Measurements from ENCODE around the gene NFIC.

DNA sequence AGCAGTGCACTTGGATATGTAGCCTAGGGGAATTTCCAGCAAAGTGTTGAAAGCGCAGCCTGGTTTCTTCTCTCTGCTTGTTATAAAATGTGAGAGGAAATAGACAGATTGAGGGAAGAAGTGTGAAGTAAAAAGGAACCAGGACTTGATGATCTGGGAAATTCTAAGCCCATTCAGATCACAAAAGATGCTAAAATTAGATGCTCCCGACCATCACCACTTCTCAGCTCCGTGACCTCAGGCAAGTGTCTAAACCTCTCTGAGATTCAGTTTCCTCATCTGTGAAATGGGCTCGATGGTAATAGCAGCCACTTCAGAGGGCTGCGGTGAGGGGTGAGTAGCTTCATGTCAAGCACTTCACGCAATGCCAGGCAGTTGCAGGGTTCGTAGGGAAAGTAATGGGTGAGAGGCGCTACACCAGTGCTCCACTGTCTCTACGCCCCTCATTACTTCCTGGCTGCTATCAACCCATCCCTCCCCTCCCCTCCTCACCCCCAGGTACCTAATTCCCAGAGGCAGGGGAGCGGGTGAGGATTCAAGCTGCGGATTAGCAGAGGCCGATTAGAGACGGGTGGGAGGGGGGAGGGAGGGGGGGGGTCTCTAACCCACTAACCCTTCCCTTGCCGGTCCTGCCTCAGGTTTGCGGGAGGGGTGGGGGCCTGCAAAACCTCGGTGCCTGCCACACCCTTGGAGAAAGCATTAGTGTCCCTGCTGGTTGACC is 9.0 kb upstream of the NFIC start:
- TF ChIP-seq, protein P1, sequence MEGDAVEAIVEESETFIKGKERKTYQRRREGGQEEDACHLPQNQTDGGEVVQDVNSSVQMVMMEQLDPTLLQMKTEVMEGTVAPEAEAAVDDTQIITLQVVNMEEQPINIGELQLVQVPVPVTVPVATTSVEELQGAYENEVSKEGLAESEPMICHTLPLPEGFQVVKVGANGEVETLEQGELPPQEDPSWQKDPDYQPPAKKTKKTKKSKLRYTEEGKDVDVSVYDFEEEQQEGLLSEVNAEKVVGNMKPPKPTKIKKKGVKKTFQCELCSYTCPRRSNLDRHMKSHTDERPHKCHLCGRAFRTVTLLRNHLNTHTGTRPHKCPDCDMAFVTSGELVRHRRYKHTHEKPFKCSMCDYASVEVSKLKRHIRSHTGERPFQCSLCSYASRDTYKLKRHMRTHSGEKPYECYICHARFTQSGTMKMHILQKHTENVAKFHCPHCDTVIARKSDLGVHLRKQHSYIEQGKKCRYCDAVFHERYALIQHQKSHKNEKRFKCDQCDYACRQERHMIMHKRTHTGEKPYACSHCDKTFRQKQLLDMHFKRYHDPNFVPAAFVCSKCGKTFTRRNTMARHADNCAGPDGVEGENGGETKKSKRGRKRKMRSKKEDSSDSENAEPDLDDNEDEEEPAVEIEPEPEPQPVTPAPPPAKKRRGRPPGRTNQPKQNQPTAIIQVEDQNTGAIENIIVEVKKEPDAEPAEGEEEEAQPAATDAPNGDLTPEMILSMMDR (IDR thresholded peaks at IDR 0.05; ENCODE audit: borderline replicate concordance, extremely low read depth, low read length, poor library complexity, severe bottlenecking) = no peak
- TF ChIP-seq EZH2 (IDR thresholded peaks at IDR 0.05; ENCODE audit: borderline replicate concordance, low read depth, low read length, severe bottlenecking) = no peak

All from DND-41 (cell line).